GM18508 (cell line): ENCODE measurements around the gene HPSE2.
"Not testable (repeated sequence)": the region's sequence is repeated elsewhere in the genome, so short reads cannot be mapped to it uniquely, and the experiment has no call there.

Source experiments
- ATAC-seq: cut with Tn5 transposase; IDR thresholded peaks from one replicate; pipeline ENCODE4 v1.9.1; 2021; ENCODE audit warnings: moderate number of reproducible peaks; ENCODE audit not compliant: insufficient read depth, unreplicated experiment

The HPSE2 gene

GRCh38 chr10:99010286-99010685 lies 225.4 kb downstream of the HPSE2 start:
- ATAC-seq, result no peak

- ATAC-seq, result no peak
These were observed 227.6 kb downstream of the HPSE2 start for GRCh38 chr10:99008054-99008453.

GRCh38 chr10:99007457-99007856 lies 228.2 kb downstream of the HPSE2 start:
- ATAC-seq, result no peak

- ATAC-seq, result no peak
These were observed 230.4 kb downstream of the HPSE2 start for GRCh38 chr10:99005254-99005653.

DNA sequence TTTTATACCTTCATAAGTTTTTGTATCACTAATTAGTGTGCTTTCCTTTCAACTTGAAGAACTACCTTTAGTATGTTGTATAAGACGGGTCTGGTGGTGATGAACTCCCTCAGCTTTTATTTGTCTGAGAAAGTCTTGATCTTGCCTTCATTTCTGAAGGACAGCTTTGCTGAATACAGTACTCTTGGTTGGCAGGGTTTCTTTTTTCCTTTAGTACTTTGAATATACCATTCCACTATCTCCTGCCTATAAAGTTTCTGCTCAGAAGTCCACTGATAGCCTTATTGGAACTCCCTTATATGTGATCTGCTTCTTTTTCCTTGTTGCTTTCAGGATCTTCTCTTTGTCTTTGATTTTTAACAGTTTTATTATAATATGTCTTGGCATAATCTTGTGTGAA lies 230.9 kb downstream of the HPSE2 start:
- ATAC-seq, result no peak

DNA sequence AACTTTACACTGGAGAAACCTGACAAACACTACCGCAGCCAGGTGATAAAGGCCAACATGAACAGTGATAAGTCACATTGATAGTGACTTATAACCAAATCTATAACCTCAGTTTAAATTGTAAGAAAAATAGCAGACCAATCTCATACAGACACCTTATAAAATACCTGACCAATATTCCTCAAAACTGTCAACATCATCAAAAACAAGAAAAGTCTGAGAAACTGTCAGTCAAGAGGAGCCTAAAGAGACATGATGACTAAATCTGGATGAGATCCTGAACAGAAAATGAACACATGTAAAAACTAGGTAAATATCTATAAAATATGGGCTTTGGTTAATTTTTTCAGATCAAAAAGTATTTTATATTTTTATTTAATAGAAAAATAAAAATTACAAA lies 233.3 kb downstream of the HPSE2 start:
- no peak for ATAC-seq

DNA sequence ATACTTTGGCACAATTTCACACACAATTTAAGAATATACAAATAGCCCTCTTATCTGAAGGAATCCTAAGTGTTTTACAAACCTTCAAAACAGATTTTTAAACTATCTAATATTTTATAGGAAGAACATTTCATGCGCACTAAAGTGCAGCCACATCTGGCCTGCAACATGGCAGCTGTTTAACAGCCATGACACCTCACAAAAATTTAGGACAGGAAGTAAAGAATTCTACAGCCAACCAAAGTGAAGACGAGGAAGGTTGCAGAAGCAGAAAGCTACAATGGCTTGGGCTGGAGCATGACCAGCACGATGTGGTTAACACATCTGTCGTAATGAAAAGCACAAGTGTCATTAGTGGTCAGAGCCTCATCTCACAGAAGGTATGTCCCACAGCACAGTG lies 238.1 kb downstream of the HPSE2 start:
- ATAC-seq, result no peak

GRCh38 chr10:98994030-98994429 lies 241.6 kb downstream of the HPSE2 start:
- no peak for ATAC-seq

- ATAC-seq, result not testable (repeated sequence)
These were observed 251.9 kb downstream of the HPSE2 start for GRCh38 chr10:98983751-98984150.

- no peak for ATAC-seq
These were observed 255.3 kb downstream of the HPSE2 start for GRCh38 chr10:98980353-98980752.

- no peak for ATAC-seq
These were observed 264.2 kb downstream of the HPSE2 start for GRCh38 chr10:98971464-98971863.

DNA sequence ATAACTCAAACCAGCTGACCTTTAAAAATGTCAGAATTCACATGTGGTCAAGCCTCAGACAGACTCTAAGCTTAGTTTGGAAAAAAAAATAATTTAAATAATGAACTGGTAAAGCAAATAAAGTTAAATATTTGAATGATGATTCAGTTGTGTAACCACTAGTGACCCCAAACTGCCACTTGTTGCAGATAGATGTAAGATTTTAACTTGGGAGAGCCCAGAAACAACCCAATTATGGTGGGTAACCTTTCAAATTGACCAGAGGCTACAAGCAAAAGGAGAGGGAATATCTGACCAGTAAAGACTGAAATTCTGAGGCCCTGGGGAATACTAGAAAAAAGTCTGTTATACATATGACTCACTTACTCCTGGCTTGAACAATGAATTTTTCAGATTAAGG lies 268.1 kb downstream of the HPSE2 start:
- no peak for ATAC-seq

DNA sequence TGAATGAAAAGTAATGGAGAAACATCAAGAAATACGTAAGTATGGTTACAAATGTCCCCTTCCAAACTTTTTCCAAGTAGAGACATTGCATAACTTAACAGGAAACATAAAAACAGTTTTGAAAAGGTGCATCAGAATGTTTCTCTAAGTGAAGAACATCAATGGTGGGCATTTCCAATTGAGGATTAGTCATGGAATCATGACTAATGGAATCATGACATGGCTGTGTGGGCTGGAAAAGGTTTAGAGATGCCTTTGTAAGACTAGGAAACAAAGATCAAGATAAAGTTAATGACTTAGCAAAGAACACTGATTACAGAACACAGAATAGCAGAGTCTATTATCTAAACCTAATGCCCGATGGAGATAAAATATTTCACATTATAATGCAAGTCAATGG lies 272.0 kb downstream of the HPSE2 start:
- no peak for ATAC-seq

GRCh38 chr10:98959379-98959778 lies 276.3 kb downstream of the HPSE2 start:
- no peak for ATAC-seq

DNA sequence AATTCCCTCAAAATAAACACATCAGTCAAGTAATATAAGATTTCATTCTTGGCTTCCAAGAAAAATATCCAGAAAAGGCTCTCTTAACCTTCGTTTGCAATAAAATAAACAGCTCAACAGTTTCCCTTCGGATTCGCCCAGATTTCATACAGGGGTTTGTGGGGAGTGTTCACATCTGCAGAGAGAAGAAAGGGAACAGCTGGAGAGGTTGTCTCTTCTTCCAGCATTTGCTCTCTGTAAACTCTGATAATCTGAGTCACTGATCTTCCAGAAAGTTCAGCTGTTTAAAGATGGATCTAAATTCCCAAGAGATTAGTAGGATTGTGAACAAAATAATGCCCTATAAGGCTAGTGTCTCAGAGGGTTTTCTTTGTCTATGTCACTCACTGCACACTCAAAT lies 277.9 kb downstream of the HPSE2 start:
- no peak for ATAC-seq

DNA sequence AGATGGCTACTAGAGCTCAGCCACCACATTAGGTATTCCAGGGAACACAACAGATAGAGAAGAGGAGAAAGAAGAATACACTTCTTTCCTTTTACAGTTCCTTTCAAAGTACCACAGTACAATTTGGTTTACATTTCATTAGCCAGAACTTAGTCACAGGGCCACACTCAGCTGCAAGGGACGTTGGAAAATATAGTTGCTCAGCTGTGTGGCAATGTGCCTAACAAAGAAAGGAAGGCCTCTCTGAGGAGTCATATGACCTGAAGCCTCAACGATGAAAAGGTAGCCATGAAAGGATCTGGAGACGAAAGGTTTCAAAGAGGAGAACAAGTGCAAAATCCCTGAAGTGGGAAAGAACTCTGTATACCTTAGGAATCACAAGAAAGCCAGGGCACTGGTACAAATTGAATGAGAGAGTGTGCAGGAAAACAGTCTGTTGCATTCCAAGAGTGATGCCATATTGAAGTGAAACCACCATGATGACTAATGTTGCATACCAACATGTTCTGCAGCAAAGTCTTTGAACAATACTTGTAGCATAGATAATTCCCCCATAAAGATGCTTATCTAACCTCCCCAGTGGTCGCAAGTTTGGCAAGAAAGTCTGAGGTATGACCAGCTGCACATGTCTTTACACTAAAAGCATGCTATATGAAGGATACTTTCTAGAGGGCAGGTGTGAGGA lies 278.9 kb downstream of the HPSE2 start:
- ATAC-seq, result no peak

DNA sequence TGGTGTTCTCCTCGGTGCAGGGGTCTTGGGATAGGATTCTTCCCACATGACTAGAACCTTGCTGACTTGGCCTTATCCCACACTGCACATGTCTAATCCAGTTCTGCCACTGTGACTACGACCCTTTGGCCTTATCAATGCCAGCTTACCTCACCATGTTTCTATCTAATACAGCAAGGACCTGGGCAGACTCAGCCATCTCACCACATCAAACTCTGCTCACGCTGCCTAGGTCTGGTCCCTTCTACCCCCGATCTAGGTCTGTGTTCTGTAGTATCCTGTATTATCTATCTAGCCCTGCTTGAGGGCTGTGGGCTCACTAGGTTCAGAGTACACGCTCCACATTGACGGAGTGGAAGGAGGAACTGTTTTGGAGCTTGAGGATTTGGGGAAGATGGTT lies 282.4 kb downstream of the HPSE2 start:
- ATAC-seq, result no peak

DNA sequence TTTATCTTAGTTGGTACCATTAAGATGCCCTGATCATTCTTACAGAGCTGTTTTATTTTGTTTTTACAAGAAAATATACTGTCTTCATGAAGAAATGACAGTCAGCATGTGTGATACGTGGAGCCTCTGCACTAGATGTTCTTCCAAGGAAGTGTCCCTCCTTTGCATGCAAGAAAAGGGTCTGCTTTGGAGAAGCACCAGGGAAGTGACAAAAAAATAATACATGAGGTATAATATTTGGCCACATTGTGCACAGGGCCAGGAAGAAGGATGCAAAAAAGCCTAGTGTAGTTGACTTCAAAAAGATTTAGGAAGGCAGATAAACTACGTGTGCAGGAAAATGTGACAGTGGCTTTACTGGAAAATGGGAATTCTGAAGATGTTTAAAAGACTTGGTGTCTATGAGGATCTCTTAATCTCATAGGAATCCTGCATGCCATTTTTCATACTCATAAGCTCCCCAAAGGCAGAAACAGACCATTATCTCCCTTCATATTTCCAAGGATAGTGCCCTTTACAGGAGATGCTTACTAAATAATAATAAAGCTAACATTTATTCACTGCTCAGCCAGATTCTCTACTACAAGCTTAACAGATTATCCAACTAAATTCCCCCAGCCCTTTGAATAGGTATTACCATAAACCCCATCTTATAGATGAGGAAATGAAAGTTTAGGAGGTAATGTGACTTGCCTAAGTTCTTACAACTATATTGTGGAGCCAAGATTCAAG lies 284.2 kb downstream of the HPSE2 start:
- no peak for ATAC-seq

GRCh38 chr10:98950106-98950505 lies 285.5 kb downstream of the HPSE2 start:
- ATAC-seq, result no peak

GRCh38 chr10:98949306-98949705 lies 286.3 kb downstream of the HPSE2 start:
- no peak for ATAC-seq

DNA sequence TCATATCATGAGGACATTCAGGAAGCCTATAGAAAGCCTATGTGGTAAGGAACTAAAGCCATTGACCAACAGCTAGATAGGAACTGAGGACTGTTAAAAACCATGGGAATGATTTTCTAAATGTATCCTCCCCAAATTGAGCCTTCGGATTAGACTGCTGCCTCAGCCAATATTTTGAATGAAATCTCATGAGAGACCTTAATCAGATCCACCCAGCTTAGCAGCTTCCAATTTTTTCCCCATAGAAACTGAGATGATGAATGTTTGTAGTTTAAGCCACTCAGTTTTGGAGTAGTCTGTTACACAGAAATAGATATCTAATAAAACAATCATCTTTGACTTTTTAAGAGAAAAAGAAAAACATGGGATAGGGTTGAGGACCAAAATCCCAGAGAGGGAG lies 292.0 kb downstream of the HPSE2 start:
- no peak for ATAC-seq

DNA sequence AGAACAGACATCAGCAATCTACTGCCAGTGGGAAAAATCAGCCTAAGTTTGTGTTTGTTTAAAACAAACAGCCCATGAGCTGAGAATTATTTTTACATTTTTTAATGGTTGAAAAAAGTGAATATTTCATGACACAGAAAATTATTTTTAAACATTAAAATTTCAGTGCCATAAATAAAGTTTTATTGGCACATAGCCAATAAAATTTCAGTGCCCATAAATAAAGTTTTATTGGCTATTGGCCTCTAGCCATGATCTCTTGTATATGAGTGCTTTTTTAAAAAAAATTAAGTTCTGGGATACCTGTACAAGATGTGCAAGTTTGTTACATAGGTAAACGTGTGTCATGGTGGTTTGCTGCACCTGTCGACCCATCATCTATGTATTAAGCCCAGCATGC lies 305.9 kb downstream of the HPSE2 start:
- no peak for ATAC-seq
